ENCODE data around the gene TRIM50. TPM values are rescaled to one million over a fixed set of nuclear protein-coding genes. Genes with fewer than 3 reads are reported as not detected.
A peak's percentile ranks its signal among the peaks of the same experiment; 100 is the strongest.
"Not testable (repeated sequence)": the region's sequence is repeated elsewhere in the genome, so short reads cannot be mapped to it uniquely, and the experiment has no call there.

TRIM50 gene
- total and polyA plus RNA-seq, 12 donors, result 0.24 to 1.9 (median 0.72) TPM; not detected in 3

- no peak for TF ChIP-seq CTCF (IDR thresholded peaks at IDR 0.05)
- no peak for TF ChIP-seq POLR2A (IDR thresholded peaks at IDR 0.05)
- peaks cover 3 to 5% of the 10 kb centered on the region in 2 donors for H3K4me1 ChIP-seq (replicated peaks in 1 of 2)
- H3K27me3 ChIP-seq, result no peaks in the 10 kb centered on the region
- intact Hi-C loops (cut with DNase I), result no loop called here
- DNase-seq, result no peak
- 86 to 89% (median 88%) methylated on average over 22 to 28 of the region's 28 CpGs for WGBS, 4 donors
- no peaks in the 10 kb centered on the region for H3K9me3 ChIP-seq (replicated peaks in 1 of 3)
- H3K36me3 ChIP-seq (replicated peaks in 1 of 2), result no peaks in the 10 kb centered on the region
- no peak overlapping the region for H3K4me3 ChIP-seq
- no peak overlapping the region for H3K27ac ChIP-seq
Measured at GRCh38 chr7:73363225-73364005, 35.5 kb upstream of the TRIM50 start.

GRCh38 chr7:73360590-73360989 lies 32.7 kb upstream of the TRIM50 start:
- 82 to 95% (median 94%) methylated on average over 1 of the region's 1 CpG for WGBS, 4 donors
- H3K9me3 ChIP-seq (replicated peaks in 1 of 3); H3K36me3 ChIP-seq (replicated peaks in 1 of 2); intact Hi-C loops (cut with DNase I); H3K27me3 ChIP-seq; H3K27ac ChIP-seq; H3K4me3 ChIP-seq; DNase-seq: not testable (repeated sequence)
- peaks cover 11 to 13% of the 10 kb centered on the region in 2 donors for H3K4me1 ChIP-seq (replicated peaks in 1 of 2)

- Histone ChIP-seq H3K9me3 (replicated peaks in 1 of 3) (no peaks in the 10 kb centered on the region), H3K4me1 (replicated peaks in 1 of 2) (peaks cover 11 to 13% of the 10 kb centered on the region in 2 donors), H3K27me3 (no peaks in the 10 kb centered on the region), H3K27ac (no peak overlapping the region), H3K4me3 (no peak overlapping the region), H3K36me3 (replicated peaks in 1 of 2) (no peaks in the 10 kb centered on the region)
- TF ChIP-seq CTCF (IDR thresholded peaks at IDR 0.05) (no peak), POLR2A (IDR thresholded peaks at IDR 0.05) (no peak)
- WGBS, 4 donors, result 87 to 95% (median 92%) methylated on average over 6 to 13 of the region's 13 CpGs
- no peak for DNase-seq
- intact Hi-C loops (cut with DNase I), result no loop called here
Measured at GRCh38 chr7:73359746-73360375, 32.0 kb upstream of the TRIM50 start.

- 84 to 91% (median 87%) methylated on average over 11 of the region's 11 CpGs for whole genome bisulfite sequencing, 4 donors
- H3K4me3 ChIP-seq, result no peak overlapping the region
- no peak for DNase-seq
- intact Hi-C loops (cut with DNase I), result no loop called here
- no peaks in the 10 kb centered on the region for H3K27me3 ChIP-seq
- no peaks in the 10 kb centered on the region for H3K9me3 ChIP-seq (replicated peaks in 1 of 3)
- no peaks in the 10 kb centered on the region for H3K36me3 ChIP-seq (replicated peaks in 1 of 2)
- peak overlapping the region in 1 of 5 donors; percentile 77 for H3K27ac ChIP-seq
- TF ChIP-seq CTCF (IDR thresholded peaks at IDR 0.05), result no peak
- TF ChIP-seq POLR2A (IDR thresholded peaks at IDR 0.05), result no peak
- H3K4me1 ChIP-seq (replicated peaks in 1 of 2), result peaks cover 11 to 13% of the 10 kb centered on the region in 2 donors
Measured at GRCh38 chr7:73359306-73359705, 31.4 kb upstream of the TRIM50 start.
